SK-N-SH treated with all-trans-retinoic acid at 6 μM for 48 hours (cell line): Measurements from ENCODE around the gene KCNMA1.

Experiments
- ATAC-seq: fragments of 200-7000 bp; cut with Tn5 transposase; 3 replicates; pipeline ENCODE4 v1.9.1; 2020; ENCODE audit warnings: mild to moderate bottlenecking, moderate library complexity
- BACH2 ChIP-seq: fragments of 250-450 bp; sonication (Bioruptor Pico); IDR thresholded peaks from 2 replicates; pipeline ENCODE4 v1.9.0; 2021; ENCODE audit warnings: mild to moderate bottlenecking, borderline replicate concordance
- CSDC2 ChIP-seq: fragments of 250-450 bp; sonication (Bioruptor Pico); IDR thresholded peaks from 2 replicates; pipeline ENCODE4 v1.5.0; 2020; ENCODE audit warnings: mild to moderate bottlenecking, moderate library complexity
- ESRRG ChIP-seq: fragments of 250-450 bp; sonication (Bioruptor Pico); IDR thresholded peaks from 2 replicates; pipeline ENCODE4 v1.6.1; 2021; ENCODE audit warnings: mild to moderate bottlenecking
- GLIS3 ChIP-seq: fragments of 250-450 bp; sonication (Bioruptor Pico); IDR thresholded peaks from 2 replicates; pipeline ENCODE4 v1.5.0; 2020; ENCODE audit warnings: mild to moderate bottlenecking, moderate library complexity
- ISL1 ChIP-seq: fragments of 250-450 bp; sonication (Bioruptor Pico); IDR thresholded peaks from 2 replicates; pipeline ENCODE4 v2.1.2; 2022; ENCODE audit warnings: mild to moderate bottlenecking, moderate library complexity
- OSR1 ChIP-seq: fragments of 250-450 bp; sonication (Bioruptor Pico); IDR thresholded peaks from 2 replicates; pipeline ENCODE4 v1.8.0; 2022; ENCODE audit warnings: moderate library complexity, mild to moderate bottlenecking, inconsistent platforms
- PPARA ChIP-seq: fragments of 250-450 bp; sonication (Bioruptor Pico); IDR thresholded peaks from 2 replicates; pipeline ENCODE4 v1.5.0; 2020; ENCODE audit warnings: mild to moderate bottlenecking, borderline replicate concordance
- RARB ChIP-seq: fragments of 250-450 bp; sonication (Bioruptor Pico); IDR thresholded peaks from 2 replicates; pipeline ENCODE4 v1.8.0; 2021; ENCODE audit warnings: mild to moderate bottlenecking, moderate library complexity
- SNAI2 ChIP-seq: fragments of 250-450 bp; sonication (Bioruptor Pico); IDR thresholded peaks from 2 replicates; pipeline ENCODE4 v1.5.0; 2020; ENCODE audit warnings: mild to moderate bottlenecking, moderate library complexity
- TCF4 ChIP-seq: fragments of 250-450 bp; sonication (Bioruptor Pico); IDR thresholded peaks from 2 replicates; pipeline ENCODE4 v1.8.0; 2021; ENCODE audit warnings: mild to moderate bottlenecking, moderate library complexity, borderline replicate concordance
- TOX ChIP-seq: fragments of 250-450 bp; sonication (Bioruptor Pico); IDR thresholded peaks from 2 replicates; pipeline ENCODE4 v1.8.0; 2021; ENCODE audit warnings: mild to moderate bottlenecking, moderate library complexity, borderline replicate concordance
- ZC3H10 ChIP-seq: fragments of 250-450 bp; sonication (Bioruptor Pico); IDR thresholded peaks from 2 replicates; pipeline ENCODE4 v1.5.1; 2021; ENCODE audit warnings: mild to moderate bottlenecking, moderate library complexity
- ZFP3 ChIP-seq: fragments of 250-450 bp; sonication (Bioruptor Pico); IDR thresholded peaks from 2 replicates; pipeline ENCODE4 v1.5.0; 2020; ENCODE audit warnings: mild to moderate bottlenecking, moderate library complexity
- ZFP30 ChIP-seq: fragments of 450-650 bp; formaldehyde crosslinking; IDR thresholded peaks from 2 replicates; pipeline ENCODE4 v1.5.0; 2022; ENCODE audit warnings: mild to moderate bottlenecking, moderate library complexity
- ZNF565 ChIP-seq: fragments of 450-650 bp; formaldehyde crosslinking; conservative IDR thresholded peaks from 2 replicates; pipeline ENCODE4 v1.5.0; 2020; ENCODE audit warnings: low read depth, mild to moderate bottlenecking, moderate library complexity
- ZNF70 ChIP-seq: fragments of 450-650 bp; formaldehyde crosslinking; IDR thresholded peaks from 2 replicates; pipeline ENCODE4 v1.5.0; 2020; ENCODE audit warnings: mild to moderate bottlenecking, moderate library complexity
- ZNF8 ChIP-seq: fragments of 450-650 bp; formaldehyde crosslinking; IDR thresholded peaks from 2 replicates; pipeline ENCODE4 v1.5.0; 2020; ENCODE audit warnings: mild to moderate bottlenecking, moderate library complexity
- TF ChIP-seq, protein P1 (sequence below): fragments of 250-450 bp; sonication (Bioruptor Pico); IDR thresholded peaks from 2 replicates; pipeline ENCODE4 v1.5.0; 2020; ENCODE audit warnings: mild to moderate bottlenecking, moderate library complexity
- TF ChIP-seq, protein P2 (sequence below): fragments of 250-450 bp; sonication (Bioruptor Pico); IDR thresholded peaks from 2 replicates; pipeline ENCODE4 v1.5.1; 2020; ENCODE audit warnings: low read depth, mild to moderate bottlenecking, moderate library complexity
- TF ChIP-seq, protein P3 (sequence below): fragments of 250-450 bp; sonication (Bioruptor Pico); IDR thresholded peaks from 2 replicates; pipeline ENCODE4 v1.5.1; 2021; ENCODE audit warnings: mild to moderate bottlenecking, moderate library complexity
- TF ChIP-seq, protein P4 (sequence below): fragments of 250-450 bp; sonication (Bioruptor Pico); IDR thresholded peaks from 2 replicates; pipeline ENCODE4 v1.8.0; 2021; ENCODE audit warnings: low read depth, mild to moderate bottlenecking, moderate library complexity, borderline replicate concordance

Gene KCNMA1

GRCh38 chr10:77611221-77611620 is 26.4 kb downstream of the KCNMA1 start:
- TF ChIP-seq PPARA (CRISPR knock-in tag) (no peak), OSR1 (no peak), TCF4 (no peak), ZFP30 (CRISPR knock-in tag) (no peak), ZFP3 (no peak), SNAI2 (CRISPR knock-in tag) (no peak), ZC3H10 (no peak), CSDC2 (CRISPR knock-in tag) (no peak), ZNF8 (no peak), ZNF565 (CRISPR knock-in tag) (no peak), ZNF70 (CRISPR knock-in tag) (no peak), RARB (CRISPR knock-in tag) (no peak), BACH2 (CRISPR knock-in tag) (no peak), ESRRG (CRISPR knock-in tag) (no peak), GLIS3 (CRISPR knock-in tag) (no peak), TOX (CRISPR knock-in tag) (no peak)
- TF ChIP-seq, protein P1, sequence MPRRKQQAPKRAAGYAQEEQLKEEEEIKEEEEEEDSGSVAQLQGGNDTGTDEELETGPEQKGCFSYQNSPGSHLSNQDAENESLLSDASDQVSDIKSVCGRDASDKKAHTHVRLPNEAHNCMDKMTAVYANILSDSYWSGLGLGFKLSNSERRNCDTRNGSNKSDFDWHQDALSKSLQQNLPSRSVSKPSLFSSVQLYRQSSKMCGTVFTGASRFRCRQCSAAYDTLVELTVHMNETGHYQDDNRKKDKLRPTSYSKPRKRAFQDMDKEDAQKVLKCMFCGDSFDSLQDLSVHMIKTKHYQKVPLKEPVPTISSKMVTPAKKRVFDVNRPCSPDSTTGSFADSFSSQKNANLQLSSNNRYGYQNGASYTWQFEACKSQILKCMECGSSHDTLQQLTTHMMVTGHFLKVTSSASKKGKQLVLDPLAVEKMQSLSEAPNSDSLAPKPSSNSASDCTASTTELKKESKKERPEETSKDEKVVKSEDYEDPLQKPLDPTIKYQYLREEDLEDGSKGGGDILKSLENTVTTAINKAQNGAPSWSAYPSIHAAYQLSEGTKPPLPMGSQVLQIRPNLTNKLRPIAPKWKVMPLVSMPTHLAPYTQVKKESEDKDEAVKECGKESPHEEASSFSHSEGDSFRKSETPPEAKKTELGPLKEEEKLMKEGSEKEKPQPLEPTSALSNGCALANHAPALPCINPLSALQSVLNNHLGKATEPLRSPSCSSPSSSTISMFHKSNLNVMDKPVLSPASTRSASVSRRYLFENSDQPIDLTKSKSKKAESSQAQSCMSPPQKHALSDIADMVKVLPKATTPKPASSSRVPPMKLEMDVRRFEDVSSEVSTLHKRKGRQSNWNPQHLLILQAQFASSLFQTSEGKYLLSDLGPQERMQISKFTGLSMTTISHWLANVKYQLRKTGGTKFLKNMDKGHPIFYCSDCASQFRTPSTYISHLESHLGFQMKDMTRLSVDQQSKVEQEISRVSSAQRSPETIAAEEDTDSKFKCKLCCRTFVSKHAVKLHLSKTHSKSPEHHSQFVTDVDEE (CRISPR knock-in tag) = no peak
- TF ChIP-seq, protein P2, sequence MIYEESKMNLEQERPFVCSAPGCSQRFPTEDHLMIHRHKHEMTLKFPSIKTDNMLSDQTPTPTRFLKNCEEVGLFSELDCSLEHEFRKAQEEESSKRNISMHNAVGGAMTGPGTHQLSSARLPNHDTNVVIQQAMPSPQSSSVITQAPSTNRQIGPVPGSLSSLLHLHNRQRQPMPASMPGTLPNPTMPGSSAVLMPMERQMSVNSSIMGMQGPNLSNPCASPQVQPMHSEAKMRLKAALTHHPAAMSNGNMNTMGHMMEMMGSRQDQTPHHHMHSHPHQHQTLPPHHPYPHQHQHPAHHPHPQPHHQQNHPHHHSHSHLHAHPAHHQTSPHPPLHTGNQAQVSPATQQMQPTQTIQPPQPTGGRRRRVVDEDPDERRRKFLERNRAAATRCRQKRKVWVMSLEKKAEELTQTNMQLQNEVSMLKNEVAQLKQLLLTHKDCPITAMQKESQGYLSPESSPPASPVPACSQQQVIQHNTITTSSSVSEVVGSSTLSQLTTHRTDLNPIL (CRISPR knock-in tag) = no peak
- TF ChIP-seq, protein P3, sequence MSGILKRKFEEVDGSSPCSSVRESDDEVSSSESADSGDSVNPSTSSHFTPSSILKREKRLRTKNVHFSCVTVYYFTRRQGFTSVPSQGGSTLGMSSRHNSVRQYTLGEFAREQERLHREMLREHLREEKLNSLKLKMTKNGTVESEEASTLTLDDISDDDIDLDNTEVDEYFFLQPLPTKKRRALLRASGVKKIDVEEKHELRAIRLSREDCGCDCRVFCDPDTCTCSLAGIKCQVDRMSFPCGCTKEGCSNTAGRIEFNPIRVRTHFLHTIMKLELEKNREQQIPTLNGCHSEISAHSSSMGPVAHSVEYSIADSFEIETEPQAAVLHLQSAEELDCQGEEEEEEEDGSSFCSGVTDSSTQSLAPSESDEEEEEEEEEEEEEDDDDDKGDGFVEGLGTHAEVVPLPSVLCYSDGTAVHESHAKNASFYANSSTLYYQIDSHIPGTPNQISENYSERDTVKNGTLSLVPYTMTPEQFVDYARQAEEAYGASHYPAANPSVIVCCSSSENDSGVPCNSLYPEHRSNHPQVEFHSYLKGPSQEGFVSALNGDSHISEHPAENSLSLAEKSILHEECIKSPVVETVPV (CRISPR knock-in tag) = no peak
- TF ChIP-seq, all 23 proteins: peak for 0
- ATAC-seq = no peak

- peak; percentile 55 for ATAC-seq
- TF ChIP-seq ZNF565 (CRISPR knock-in tag) = no peak
- TF ChIP-seq BACH2 (CRISPR knock-in tag) = no peak
- TF ChIP-seq, protein P3 (CRISPR knock-in tag) = no peak
- no peak for TF ChIP-seq ISL1 (CRISPR knock-in tag)
- no peak for TF ChIP-seq RARB (CRISPR knock-in tag)
- TF ChIP-seq SNAI2 (CRISPR knock-in tag) = no peak
- TF ChIP-seq PPARA (CRISPR knock-in tag) = no peak
- TF ChIP-seq, protein P4, sequence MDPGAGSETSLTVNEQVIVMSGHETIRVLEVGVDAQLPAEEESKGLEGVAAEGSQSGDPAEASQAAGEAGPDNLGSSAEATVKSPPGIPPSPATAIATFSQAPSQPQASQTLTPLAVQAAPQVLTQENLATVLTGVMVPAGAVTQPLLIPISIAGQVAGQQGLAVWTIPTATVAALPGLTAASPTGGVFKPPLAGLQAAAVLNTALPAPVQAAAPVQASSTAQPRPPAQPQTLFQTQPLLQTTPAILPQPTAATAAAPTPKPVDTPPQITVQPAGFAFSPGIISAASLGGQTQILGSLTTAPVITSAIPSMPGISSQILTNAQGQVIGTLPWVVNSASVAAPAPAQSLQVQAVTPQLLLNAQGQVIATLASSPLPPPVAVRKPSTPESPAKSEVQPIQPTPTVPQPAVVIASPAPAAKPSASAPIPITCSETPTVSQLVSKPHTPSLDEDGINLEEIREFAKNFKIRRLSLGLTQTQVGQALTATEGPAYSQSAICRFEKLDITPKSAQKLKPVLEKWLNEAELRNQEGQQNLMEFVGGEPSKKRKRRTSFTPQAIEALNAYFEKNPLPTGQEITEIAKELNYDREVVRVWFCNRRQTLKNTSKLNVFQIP = no peak
- no peak for TF ChIP-seq CSDC2 (CRISPR knock-in tag)
- TF ChIP-seq ZFP30 (CRISPR knock-in tag) = no peak
- TF ChIP-seq, protein P1 (CRISPR knock-in tag) = no peak
- TF ChIP-seq, protein P2 (CRISPR knock-in tag) = no peak
- TF ChIP-seq TOX (CRISPR knock-in tag) = no peak
- TF ChIP-seq ZFP3 = no peak
- no peak for TF ChIP-seq ESRRG (CRISPR knock-in tag)
- no peak for TF ChIP-seq OSR1
- no peak for TF ChIP-seq GLIS3 (CRISPR knock-in tag)
Observed at GRCh38 chr10:77609781-77610272, 27.8 kb downstream of the KCNMA1 start.
